ENCODE measurements around the gene ERVK3-1.
A peak's percentile ranks its signal among the peaks of the same experiment; 100 is the strongest.
"Not testable (repeated sequence)": the region's sequence is repeated elsewhere in the genome, so short reads cannot be mapped to it uniquely, and the experiment has no call there.

ERVK3-1 gene

DNA sequence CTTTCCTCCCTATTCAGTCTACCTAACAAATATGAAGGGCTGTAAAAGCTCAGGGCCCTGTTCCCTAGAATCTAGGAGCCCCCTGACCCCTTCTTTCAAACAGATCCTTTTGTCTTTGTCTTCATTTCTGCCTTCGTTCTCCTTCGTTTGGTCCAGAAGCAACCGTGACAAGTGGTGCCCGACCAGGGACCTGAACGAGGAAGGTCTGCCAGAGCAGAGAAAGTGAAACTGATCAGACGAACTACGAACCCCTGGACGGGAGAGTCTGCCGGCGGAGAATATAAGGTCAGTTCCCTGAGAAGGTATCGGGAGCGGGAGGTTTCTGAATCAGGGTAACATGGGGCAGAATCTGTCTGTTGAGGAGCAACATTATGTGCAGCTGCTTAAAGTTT lies 751 bp downstream of the ERVK3-1 start:
- DNase-seq: peak; percentile 13

GRCh38 chr19:58307736-58308135 lies 2.6 kb downstream of the ERVK3-1 start:
- DNase-seq: no peak

DNA sequence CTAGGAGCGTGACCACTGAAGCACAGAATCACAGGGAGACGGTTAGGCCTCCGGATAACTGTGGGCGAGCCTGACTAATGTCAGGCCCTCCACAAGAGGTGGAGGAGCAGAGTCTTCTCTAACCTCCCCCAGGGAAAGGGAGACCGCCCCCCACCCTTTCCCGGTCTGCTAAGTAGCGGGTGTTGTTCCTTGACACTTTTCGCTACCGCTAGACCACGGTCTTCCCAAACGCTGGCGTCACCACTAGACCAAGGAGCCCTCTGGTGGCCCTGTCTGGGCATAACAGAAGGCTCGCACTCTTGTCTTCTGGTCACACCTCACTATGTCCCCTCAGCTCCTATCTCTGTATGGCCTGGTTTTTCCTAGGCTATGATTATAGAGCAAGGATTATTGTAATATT lies 5.5 kb downstream of the ERVK3-1 start:
- DNase-seq: not testable (repeated sequence)

DNA sequence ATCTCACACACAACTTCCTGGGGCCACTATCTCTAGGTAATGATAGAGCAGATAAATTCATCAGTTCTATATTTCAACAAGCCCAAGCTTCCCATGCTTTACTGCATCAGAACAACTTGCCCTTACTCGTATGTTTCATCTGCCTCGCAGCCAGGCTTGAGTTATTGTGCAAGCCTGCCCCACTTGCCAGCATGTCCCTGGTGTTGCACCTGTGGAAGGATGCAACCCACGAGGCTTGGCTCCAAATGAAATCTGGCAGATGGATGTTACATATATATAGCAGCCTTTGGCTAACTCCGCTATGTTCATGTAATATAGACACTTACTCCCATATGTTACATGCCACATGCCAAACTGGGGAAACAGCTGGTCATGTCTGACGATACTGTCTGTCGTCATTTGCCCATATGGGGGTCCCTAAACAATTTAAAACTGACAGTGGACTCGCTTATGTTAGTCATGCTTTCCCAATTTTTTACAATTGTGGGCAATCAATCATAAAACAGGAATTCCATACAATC lies 6.2 kb downstream of the ERVK3-1 start:
- no peak for DNase-seq

GRCh38 chr19:58315580-58315979 lies 10.4 kb downstream of the ERVK3-1 start:
- DNase-seq: no peak

- DNase-seq: no peak
Measured at GRCh38 chr19:58317476-58318072, 12.4 kb downstream of the ERVK3-1 start.

GRCh38 chr19:58318297-58318696 lies 13.1 kb downstream of the ERVK3-1 start:
- DNase-seq: no peak

GRCh38 chr19:58319241-58319640 lies 14.1 kb downstream of the ERVK3-1 start:
- no peak for DNase-seq

DNA sequence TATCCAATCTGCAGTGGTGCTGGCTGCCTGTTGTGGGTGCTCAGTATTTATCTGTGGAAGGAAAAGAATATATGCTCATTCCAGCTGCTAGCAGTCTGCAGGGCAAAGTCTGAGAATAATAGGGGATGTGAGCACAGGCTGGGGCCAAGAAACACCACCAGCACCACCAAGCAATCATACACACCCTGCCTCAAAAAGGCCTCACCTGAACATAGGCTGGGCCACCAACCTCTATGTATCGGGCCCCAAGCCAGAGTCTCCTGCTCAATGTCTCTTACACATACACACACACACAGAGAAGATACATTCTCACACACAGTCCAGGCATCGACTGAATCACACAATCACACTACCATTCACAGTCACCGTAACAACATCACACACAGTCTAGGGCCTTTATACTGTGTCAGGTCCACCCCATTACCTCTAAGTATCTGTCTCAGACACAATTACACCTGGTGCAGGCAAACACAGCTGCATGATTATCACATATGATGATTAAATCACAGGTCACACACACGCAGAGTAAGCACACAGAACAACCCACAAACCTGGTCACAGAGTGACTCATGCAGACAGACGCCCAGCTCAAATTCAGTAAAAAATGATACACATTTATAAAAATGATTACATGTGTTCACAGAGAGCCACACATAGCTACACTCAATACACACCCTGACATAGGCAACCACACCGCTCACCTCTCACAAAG lies 20.3 kb downstream of the ERVK3-1 start:
- DNase-seq: no peak

DNA sequence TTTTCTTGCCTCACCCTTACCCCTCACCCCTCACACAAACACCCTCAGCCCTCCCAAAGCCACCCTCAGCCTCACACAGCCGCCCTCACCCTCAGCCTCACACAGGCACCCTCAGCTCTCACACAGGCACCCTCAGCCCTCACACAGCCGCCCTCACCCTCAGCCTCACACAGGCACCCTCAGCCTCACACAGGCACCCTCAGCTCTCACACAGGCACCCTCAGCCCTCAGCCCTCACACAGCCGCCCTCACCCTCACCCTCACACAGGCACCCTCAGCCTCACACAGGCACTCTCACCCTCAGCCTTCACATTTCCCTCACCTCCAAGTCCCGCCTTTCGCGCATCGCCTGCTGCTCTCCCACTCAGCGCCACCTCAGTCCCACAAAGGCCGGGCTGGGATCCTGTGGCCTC lies 21.3 kb downstream of the ERVK3-1 start:
- no peak for DNase-seq

GRCh38 chr19:58326914-58327726 lies 21.9 kb downstream of the ERVK3-1 start, which contains the start of gene ZSCAN22:
ZSCAN22 (plus strand) TSS chr19:58326994; CDS start chr19:58334803, 7,809 bp downstream.
- peak; percentile 96 for DNase-seq

- DNase-seq: peak; percentile 24
Measured at GRCh38 chr19:58328999-58329398, 23.8 kb downstream of the ERVK3-1 start.

- no peak for DNase-seq
Measured at GRCh38 chr19:58330458-58330857, 25.3 kb downstream of the ERVK3-1 start.

GRCh38 chr19:58332697-58333096 lies 27.5 kb downstream of the ERVK3-1 start:
- DNase-seq: no peak

- DNase-seq: no peak
Measured at GRCh38 chr19:58334691-58335249, 29.6 kb downstream of the ERVK3-1 start.

GRCh38 chr19:58335630-58336029 lies 30.5 kb downstream of the ERVK3-1 start:
- no peak for DNase-seq

DNA sequence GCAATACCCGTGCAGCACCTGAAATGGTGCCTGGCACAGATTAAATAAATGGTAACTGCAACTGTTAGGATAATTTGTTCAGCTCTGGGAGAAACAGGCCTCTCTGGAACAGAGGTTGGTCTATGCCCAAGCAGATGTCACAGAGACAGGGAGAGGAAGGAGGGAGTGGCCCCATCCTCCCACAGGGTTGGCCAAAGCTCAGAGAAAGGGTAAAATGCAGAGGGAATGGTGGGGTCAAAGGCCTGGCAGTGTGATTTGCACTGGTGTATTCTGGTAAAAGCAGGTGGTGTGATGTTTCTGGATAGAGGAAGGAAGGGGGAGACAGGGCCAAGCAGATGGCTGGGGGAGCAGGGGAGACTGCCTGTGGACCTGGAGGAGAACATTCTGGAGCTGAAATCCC lies 31.0 kb downstream of the ERVK3-1 start:
- DNase-seq: no peak

DNA sequence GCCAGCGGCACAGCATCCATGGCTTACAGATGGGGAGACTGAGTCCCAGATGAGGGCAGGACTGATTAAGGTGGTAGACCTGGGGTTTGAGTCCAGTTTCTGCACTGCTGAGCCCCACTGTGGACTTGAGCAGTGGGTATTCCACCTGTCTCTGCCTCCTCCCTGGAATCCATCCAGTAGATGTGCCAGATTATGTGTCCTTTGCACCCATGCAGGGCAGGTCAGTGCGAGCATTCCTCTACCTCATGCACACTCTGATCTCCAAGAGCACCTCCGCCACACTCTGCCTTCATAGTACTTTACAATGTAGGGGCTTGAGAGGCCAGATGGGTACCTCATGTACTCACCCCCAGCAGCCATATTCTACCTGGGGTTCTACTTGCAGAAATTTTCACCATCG lies 31.6 kb downstream of the ERVK3-1 start:
- DNase-seq: no peak

DNA sequence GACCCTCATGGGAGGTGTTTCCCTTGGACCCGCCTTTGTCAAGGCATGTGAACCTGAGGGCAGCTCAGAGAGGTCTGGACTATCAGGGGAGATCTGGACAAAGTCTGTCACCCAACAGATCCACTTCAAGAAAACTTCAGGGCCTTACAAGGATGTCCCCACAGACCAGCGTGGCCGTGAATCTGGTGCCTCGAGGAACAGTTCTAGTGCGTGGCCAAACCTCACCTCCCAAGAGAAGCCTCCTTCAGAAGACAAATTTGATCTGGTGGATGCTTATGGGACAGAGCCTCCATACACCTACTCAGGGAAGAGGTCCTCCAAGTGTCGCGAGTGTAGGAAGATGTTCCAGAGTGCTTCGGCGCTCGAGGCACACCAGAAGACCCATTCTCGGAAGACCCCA lies 33.2 kb downstream of the ERVK3-1 start:
- no peak for DNase-seq

GRCh38 chr19:58338825-58339558 lies 33.8 kb downstream of the ERVK3-1 start:
- no peak for DNase-seq

GRCh38 chr19:58345558-58345957 lies 40.4 kb downstream of the ERVK3-1 start:
- no peak for DNase-seq

Data from activated CD4-positive, alpha-beta T cell treated with anti-CD3 and anti-CD28 coated beads, Interleukin-2, Interleukin-6, amounts not matched to agents 100 ng/mL and 50 ng/mL, durations not matched to agents 16 hours and 8 hours (primary cell).